ENCODE measurements around the gene TRPM8.

The TRPM8 gene

GRCh38 chr2:234046521-234046920, 129.3 kb downstream of the TRPM8 start:
- DNase-seq (ENCODE audit: low read depth): no peak
- TF ChIP-seq CTCF (IDR thresholded peaks at IDR 0.05; ENCODE audit: low read depth, low read length) (no peak), POLR2A (IDR thresholded peaks at IDR 0.05; ENCODE audit: extremely low read depth, insufficient read length) (no peak), MYC (IDR thresholded peaks at IDR 0.05; ENCODE audit: low read depth, low read length) (no peak), MAX (IDR thresholded peaks at IDR 0.05; ENCODE audit: low read depth, low read length) (no peak)
- no peak overlapping the region for H3K4me3 ChIP-seq (ENCODE audit: low read depth, low read length)

GRCh38 chr2:234047361-234047760, 130.2 kb downstream of the TRPM8 start:
- no peak for DNase-seq (ENCODE audit: low read depth)
- no peak for TF ChIP-seq CTCF (IDR thresholded peaks at IDR 0.05; ENCODE audit: low read depth, low read length)
- TF ChIP-seq POLR2A (IDR thresholded peaks at IDR 0.05; ENCODE audit: extremely low read depth, insufficient read length): no peak
- TF ChIP-seq MYC (IDR thresholded peaks at IDR 0.05; ENCODE audit: low read depth, low read length): no peak
- no peak for TF ChIP-seq MAX (IDR thresholded peaks at IDR 0.05; ENCODE audit: low read depth, low read length)
- no peak overlapping the region for H3K4me3 ChIP-seq (ENCODE audit: low read depth, low read length)

- no peak overlapping the region for H3K4me3 ChIP-seq (ENCODE audit: low read depth, low read length)
- DNase-seq (ENCODE audit: low read depth): no peak
- TF ChIP-seq POLR2A (IDR thresholded peaks at IDR 0.05; ENCODE audit: extremely low read depth, insufficient read length) (no peak), MAX (IDR thresholded peaks at IDR 0.05; ENCODE audit: low read depth, low read length) (no peak), MYC (IDR thresholded peaks at IDR 0.05; ENCODE audit: low read depth, low read length) (no peak)
These were observed 130.9 kb downstream of the TRPM8 start for GRCh38 chr2:234048049-234048448.

GRCh38 chr2:234050455-234051135, 133.4 kb downstream of the TRPM8 start, which contains the start of gene SPP2:
SPP2 (plus strand) TSS chr2:234050702; CDS start chr2:234050787, 85 bp downstream.
- no peak for DNase-seq (ENCODE audit: low read depth)
- TF ChIP-seq POLR2A (IDR thresholded peaks at IDR 0.05; ENCODE audit: extremely low read depth, insufficient read length) (no peak), MAX (IDR thresholded peaks at IDR 0.05; ENCODE audit: low read depth, low read length) (no peak), MYC (IDR thresholded peaks at IDR 0.05; ENCODE audit: low read depth, low read length) (no peak), CTCF (IDR thresholded peaks at IDR 0.05; ENCODE audit: low read depth, low read length) (no peak)
- H3K4me3 ChIP-seq (ENCODE audit: low read depth, low read length): no peak within 1 kb of the TSS

- DNase-seq (ENCODE audit: low read depth): no peak
- H3K4me3 ChIP-seq (ENCODE audit: low read depth, low read length): no peak overlapping the region
- no peak for TF ChIP-seq MYC (IDR thresholded peaks at IDR 0.05; ENCODE audit: low read depth, low read length)
- TF ChIP-seq MAX (IDR thresholded peaks at IDR 0.05; ENCODE audit: low read depth, low read length): no peak
These were observed 134.3 kb downstream of the TRPM8 start for GRCh38 chr2:234051374-234052070.

- no peak for DNase-seq (ENCODE audit: low read depth)
- TF ChIP-seq POLR2A (IDR thresholded peaks at IDR 0.05; ENCODE audit: extremely low read depth, insufficient read length) (no peak), MYC (IDR thresholded peaks at IDR 0.05; ENCODE audit: low read depth, low read length) (no peak), CTCF (IDR thresholded peaks at IDR 0.05; ENCODE audit: low read depth, low read length) (no peak), MAX (IDR thresholded peaks at IDR 0.05; ENCODE audit: low read depth, low read length) (no peak)
These were observed 141.7 kb downstream of the TRPM8 start for GRCh38 chr2:234058881-234059280.

More at GRCh38 chr2:234058881-234059280, 141.7 kb downstream of the TRPM8 start:
- H3K4me3 ChIP-seq (ENCODE audit: low read depth, low read length): no peak overlapping the region

Data from NB4 (cell line).